ENCODE results near the gene P3H3. TPM values are rescaled to one million over a fixed set of nuclear protein-coding genes. Genes with fewer than 3 reads are reported as not detected.
"Not testable (repeated sequence)": the region's sequence is repeated elsewhere in the genome, so short reads cannot be mapped to it uniquely, and the experiment has no call there.

P3H3 gene
- total RNA-seq, 2 donors from 2014 or later = 25.7 to 28.8 TPM

GRCh38 chr12:6883252-6883651 lies 55.0 kb downstream of the P3H3 start:
- Histone ChIP-seq H3K4me1 (replicated peaks) (no peaks in the 10 kb centered on the region), H3K4me3 (no peak overlapping the region), H3K9me3 (no peaks in the 10 kb centered on the region), H3K27ac (no peak overlapping the region), H3K36me3 (no peaks in the 10 kb centered on the region), H3K27me3 (replicated peaks; ENCODE audit: insufficient read depth) (no peaks in the 10 kb centered on the region)
- TF ChIP-seq POLR2A (IDR thresholded peaks at IDR 0.05) (no peak), POLR2AphosphoS5 (IDR thresholded peaks at IDR 0.05) (no peak), CTCF (IDR thresholded peaks at IDR 0.05) (no peak)
- DNase-seq (ENCODE audit: low spot score) = no peak
- intact Hi-C loops (cut with DNase I) = no loop called here
- 93% methylated on average over 5 of the region's 5 CpGs for WGBS

GRCh38 chr12:6883683-6884082 lies 55.5 kb downstream of the P3H3 start:
- WGBS = 91% methylated on average over 11 of the region's 11 CpGs
- H3K9me3 ChIP-seq = no peaks in the 10 kb centered on the region
- intact Hi-C loops (cut with DNase I) = no loop called here

GRCh38 chr12:6884539-6884938 lies 56.3 kb downstream of the P3H3 start:
- Histone ChIP-seq H3K9me3 (no peaks in the 10 kb centered on the region), H3K27me3 (replicated peaks; ENCODE audit: insufficient read depth) (no peaks in the 10 kb centered on the region), H3K4me1 (replicated peaks) (no peaks in the 10 kb centered on the region), H3K27ac (no peak overlapping the region), H3K36me3 (no peaks in the 10 kb centered on the region), H3K4me3 (no peak overlapping the region)
- intact Hi-C loops (cut with DNase I) = no loop called here
- DNase-seq (ENCODE audit: low spot score) = no peak
- WGBS = 76% methylated on average over 22 of the region's 22 CpGs
- TF ChIP-seq POLR2A (IDR thresholded peaks at IDR 0.05) (no peak), CTCF (IDR thresholded peaks at IDR 0.05) (no peak), POLR2AphosphoS5 (IDR thresholded peaks at IDR 0.05) (no peak)

More at GRCh38 chr12:6883683-6884082, 55.5 kb downstream of the P3H3 start:
- TF ChIP-seq POLR2A (IDR thresholded peaks at IDR 0.05) = no peak
- TF ChIP-seq POLR2AphosphoS5 (IDR thresholded peaks at IDR 0.05) = no peak
- no peak for TF ChIP-seq CTCF (IDR thresholded peaks at IDR 0.05)
- no peak overlapping the region for H3K27ac ChIP-seq
- DNase-seq (ENCODE audit: low spot score) = no peak
- H3K27me3 ChIP-seq (replicated peaks; ENCODE audit: insufficient read depth) = no peaks in the 10 kb centered on the region
- no peaks in the 10 kb centered on the region for H3K36me3 ChIP-seq
- H3K4me3 ChIP-seq = no peak overlapping the region
- H3K4me1 ChIP-seq (replicated peaks) = no peaks in the 10 kb centered on the region

GRCh38 chr12:6886206-6886999 lies 58.2 kb downstream of the P3H3 start:
- DNase-seq (ENCODE audit: low spot score); intact Hi-C loops (cut with DNase I); H3K9me3 ChIP-seq; H3K27me3 ChIP-seq (replicated peaks; ENCODE audit: insufficient read depth); H3K27ac ChIP-seq; H3K4me3 ChIP-seq; H3K36me3 ChIP-seq; H3K4me1 ChIP-seq (replicated peaks): not testable (repeated sequence)
- WGBS = 72% methylated on average over 13 of the region's 15 CpGs

GRCh38 chr12:6887460-6887859 lies 59.3 kb downstream of the P3H3 start:
- Histone ChIP-seq H3K36me3 (no peaks in the 10 kb centered on the region), H3K27me3 (replicated peaks; ENCODE audit: insufficient read depth) (no peaks in the 10 kb centered on the region), H3K4me1 (replicated peaks) (no peaks in the 10 kb centered on the region), H3K27ac (peak overlapping the region in 1 of 2 donors; percentile 25), H3K4me3 (no peak overlapping the region), H3K9me3 (no peaks in the 10 kb centered on the region)
- 45% methylated on average over 8 of the region's 8 CpGs for WGBS
- TF ChIP-seq POLR2AphosphoS5 (IDR thresholded peaks at IDR 0.05) (peak; percentile 67), CTCF (IDR thresholded peaks at IDR 0.05) (no peak)
- DNase-seq (ENCODE audit: low spot score) = peak; percentile 40
- intact Hi-C loops (cut with DNase I) = no loop called here
